KOPT-K1 (cell line): Measurements from ENCODE around the gene PCDHA9.
"Not testable (repeated sequence)": the region's sequence is repeated elsewhere in the genome, so short reads cannot be mapped to it uniquely, and the experiment has no call there.

Source experiments
- H3K27ac ChIP-seq: fragments of 200-600 bp; sonication (generic); 2 replicates; pipeline ENCODE4 v1.5.1; 2016; ENCODE audit warnings: antibody characterized with exemption, mild to moderate bottlenecking, low read depth, low read length; ENCODE audit not compliant: poor library complexity, severe bottlenecking
- H3K36me3 ChIP-seq: fragments of 200-600 bp; sonication (generic); 2 replicates; pipeline ENCODE4 v1.5.1; 2017; ENCODE audit warnings: antibody characterized with exemption, mild to moderate bottlenecking, low read length, moderate library complexity; ENCODE audit not compliant: insufficient read depth
- H3K9me3 ChIP-seq: fragments of 200-600 bp; sonication (generic); 2 replicates; pipeline ENCODE4 v1.5.1; 2017; ENCODE audit warnings: antibody characterized with exemption, low read length, mild to moderate bottlenecking; ENCODE audit not compliant: insufficient read depth, poor library complexity, severe bottlenecking

Gene PCDHA9

DNA sequence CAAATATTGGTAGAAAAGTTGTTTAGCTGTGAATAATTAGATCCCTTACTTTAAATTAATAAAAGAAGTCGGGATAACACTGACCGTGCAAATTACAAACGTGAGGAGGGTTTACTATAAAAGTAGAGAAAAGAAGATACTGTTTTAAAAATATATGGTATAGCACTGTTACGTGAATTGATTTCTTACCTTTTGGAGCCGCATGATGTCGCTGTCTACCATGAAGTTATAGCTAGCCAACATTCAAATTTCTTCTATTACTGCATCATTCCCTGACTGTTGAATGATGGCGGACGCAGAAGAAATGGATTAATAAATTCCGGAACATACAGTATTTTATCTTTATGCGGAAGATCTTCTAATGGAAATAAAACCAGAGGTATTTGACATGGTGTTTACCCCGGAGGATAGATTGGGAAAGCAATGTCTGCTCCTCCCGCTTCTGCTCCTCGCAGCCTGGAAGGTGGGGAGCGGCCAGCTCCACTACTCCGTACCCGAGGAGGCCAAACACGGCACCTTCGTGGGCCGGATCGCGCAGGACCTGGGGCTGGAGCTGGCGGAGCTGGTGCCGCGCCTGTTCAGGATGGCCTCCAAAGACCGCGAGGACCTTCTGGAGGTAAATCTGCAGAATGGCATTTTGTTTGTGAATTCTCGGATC is 20.3 kb upstream of the PCDHA9 start, which contains the start of gene PCDHA6:
TSS of gene PCDHA6 (plus strand) at position 257 of the 658 bp plus-strand sequence. CDS start at position 389, 132 bp downstream.
- H3K27ac ChIP-seq: no peak within 1 kb of the TSS
- H3K9me3 ChIP-seq: no peaks in the 10 kb centered on the region
- H3K36me3 ChIP-seq: no peaks in the 10 kb centered on the region

DNA sequence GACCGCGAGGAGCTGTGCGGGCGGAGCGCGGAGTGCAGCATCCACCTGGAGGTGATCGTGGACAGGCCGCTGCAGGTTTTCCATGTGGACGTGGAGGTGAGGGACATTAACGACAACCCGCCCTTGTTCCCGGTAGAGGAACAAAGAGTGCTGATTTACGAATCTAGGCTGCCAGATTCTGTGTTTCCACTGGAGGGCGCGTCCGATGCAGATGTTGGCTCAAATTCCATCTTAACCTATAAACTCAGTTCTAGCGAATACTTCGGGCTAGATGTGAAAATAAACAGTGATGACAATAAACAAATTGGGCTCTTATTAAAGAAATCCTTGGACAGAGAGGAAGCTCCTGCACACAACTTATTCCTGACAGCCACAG is 19.8 kb upstream of the PCDHA9 start:
- no peak overlapping the region for H3K27ac ChIP-seq
- H3K36me3 ChIP-seq: no peaks in the 10 kb centered on the region
- no peaks in the 10 kb centered on the region for H3K9me3 ChIP-seq

DNA sequence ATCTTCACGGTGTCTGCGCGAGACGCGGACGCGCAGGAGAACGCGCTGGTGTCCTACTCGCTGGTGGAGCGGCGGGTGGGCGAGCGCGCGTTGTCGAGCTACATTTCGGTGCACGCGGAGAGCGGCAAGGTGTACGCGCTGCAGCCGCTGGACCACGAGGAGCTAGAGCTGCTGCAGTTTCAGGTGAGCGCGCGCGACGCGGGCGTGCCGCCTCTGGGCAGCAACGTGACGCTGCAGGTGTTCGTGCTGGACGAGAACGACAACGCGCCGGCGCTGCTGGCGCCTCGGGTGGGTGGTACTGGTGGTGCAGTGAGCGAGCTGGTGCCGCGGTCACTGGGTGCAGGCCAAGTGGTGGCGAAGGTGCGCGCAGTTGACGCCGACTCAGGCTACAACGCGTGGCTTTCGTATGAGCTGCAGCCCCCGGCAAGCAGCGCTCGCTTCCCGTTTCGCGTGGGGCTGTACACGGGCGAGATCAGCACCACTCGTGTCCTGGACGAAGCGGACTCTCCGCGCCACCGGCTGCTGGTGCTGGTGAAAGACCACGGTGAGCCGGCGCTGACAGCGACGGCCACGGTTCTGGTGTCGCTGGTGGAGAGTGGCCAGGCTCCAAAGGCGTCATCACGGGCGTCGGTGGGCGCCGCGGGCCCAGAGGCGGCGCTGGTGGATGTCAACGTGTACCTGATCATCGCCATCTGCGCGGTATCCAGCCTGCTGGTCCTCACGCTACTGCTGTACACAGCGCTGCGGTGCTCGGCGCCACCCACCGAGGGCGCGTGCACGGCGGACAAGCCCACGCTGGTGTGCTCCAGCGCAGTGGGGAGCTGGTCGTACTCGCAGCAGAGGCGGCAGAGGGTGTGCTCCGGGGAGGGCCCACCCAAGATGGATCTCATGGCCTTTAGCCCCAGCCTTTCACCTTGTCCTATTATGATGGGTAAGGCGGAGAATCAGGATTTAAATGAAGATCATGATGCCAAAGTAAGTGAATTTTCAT is 18.4 kb upstream of the PCDHA9 start:
- not testable (repeated sequence) for H3K9me3 ChIP-seq, H3K36me3 ChIP-seq, H3K27ac ChIP-seq

DNA sequence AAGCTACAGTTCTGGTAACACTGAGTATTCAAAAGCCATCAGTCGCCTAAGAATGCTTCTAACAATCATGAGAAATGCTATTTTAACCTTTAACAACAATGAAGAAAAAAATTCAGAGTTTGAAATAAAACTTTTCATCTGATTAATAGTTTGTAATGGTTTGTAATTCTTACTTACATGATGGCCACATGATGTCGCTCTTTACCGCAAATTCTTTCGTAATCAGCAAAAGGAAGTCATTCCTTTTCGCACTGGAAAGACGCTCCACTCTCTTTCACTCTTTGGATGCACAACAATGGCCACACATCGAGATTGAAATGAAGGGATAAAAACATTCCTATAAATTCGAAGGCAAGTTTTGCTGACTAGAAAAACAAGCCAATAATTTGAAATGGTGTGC is 14.2 kb upstream of the PCDHA9 start, which contains the start of gene PCDHA7:
TSS of gene PCDHA7 (plus strand) at position 277 of the 400 bp plus-strand sequence. CDS start at position 392, 115 bp downstream.
- Histone ChIP-seq H3K36me3 (no peaks in the 10 kb centered on the region), H3K9me3 (no peaks in the 10 kb centered on the region), H3K27ac (no peak within 1 kb of the TSS)

DNA sequence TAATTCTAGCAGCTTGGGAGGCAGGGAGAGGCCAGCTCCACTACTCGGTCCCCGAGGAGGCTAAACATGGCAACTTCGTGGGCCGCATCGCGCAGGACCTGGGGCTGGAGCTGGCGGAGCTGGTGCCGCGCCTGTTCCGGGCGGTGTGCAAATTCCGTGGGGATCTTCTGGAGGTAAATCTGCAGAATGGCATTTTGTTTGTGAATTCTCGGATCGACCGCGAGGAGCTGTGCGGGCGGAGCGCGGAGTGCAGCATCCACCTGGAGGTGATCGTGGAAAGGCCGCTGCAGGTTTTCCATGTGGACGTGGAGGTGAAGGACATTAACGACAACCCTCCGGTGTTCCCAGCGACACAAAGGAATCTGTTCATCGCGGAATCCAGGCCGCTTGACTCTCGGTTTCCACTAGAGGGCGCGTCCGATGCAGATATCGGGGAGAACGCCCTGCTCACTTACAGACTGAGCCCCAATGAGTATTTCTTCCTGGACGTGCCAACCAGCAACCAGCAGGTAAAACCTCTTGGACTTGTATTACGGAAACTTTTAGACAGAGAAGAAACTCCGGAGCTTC is 13.7 kb upstream of the PCDHA9 start:
- H3K9me3 ChIP-seq, H3K36me3 ChIP-seq, H3K27ac ChIP-seq: not testable (repeated sequence)

DNA sequence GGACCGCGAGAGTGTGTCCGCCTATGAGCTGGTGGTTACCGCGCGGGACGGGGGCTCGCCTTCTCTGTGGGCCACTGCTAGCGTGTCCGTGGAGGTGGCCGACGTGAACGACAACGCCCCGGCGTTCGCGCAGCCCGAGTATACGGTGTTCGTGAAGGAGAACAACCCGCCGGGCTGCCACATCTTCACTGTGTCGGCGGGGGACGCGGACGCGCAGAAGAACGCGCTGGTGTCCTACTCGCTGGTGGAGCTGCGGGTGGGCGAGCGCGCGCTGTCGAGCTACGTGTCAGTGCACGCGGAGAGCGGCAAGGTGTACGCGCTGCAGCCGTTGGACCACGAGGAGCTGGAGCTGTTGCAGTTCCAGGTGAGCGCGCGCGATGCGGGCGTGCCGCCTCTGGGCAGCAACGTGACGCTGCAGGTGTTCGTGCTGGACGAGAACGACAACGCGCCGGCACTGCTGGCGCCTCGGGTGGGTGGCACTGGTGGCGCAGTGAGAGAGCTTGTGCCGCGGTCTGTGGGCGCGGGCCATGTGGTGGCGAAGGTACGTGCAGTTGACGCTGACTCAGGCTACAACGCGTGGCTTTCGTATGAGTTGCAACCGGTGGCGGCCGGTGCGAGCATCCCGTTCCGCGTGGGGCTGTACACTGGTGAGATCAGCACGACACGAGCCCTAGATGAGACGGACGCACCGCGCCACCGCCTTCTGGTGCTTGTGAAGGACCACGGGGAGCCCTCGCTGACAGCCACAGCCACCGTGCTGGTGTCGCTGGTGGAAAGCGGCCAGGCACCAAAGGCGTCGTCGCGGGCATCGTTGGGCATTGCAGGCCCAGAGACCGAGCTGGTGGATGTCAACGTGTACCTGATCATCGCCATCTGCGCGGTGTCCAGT is 12.3 kb upstream of the PCDHA9 start:
- Histone ChIP-seq H3K36me3 (no peaks in the 10 kb centered on the region), H3K27ac (no peak overlapping the region), H3K9me3 (no peaks in the 10 kb centered on the region)

DNA sequence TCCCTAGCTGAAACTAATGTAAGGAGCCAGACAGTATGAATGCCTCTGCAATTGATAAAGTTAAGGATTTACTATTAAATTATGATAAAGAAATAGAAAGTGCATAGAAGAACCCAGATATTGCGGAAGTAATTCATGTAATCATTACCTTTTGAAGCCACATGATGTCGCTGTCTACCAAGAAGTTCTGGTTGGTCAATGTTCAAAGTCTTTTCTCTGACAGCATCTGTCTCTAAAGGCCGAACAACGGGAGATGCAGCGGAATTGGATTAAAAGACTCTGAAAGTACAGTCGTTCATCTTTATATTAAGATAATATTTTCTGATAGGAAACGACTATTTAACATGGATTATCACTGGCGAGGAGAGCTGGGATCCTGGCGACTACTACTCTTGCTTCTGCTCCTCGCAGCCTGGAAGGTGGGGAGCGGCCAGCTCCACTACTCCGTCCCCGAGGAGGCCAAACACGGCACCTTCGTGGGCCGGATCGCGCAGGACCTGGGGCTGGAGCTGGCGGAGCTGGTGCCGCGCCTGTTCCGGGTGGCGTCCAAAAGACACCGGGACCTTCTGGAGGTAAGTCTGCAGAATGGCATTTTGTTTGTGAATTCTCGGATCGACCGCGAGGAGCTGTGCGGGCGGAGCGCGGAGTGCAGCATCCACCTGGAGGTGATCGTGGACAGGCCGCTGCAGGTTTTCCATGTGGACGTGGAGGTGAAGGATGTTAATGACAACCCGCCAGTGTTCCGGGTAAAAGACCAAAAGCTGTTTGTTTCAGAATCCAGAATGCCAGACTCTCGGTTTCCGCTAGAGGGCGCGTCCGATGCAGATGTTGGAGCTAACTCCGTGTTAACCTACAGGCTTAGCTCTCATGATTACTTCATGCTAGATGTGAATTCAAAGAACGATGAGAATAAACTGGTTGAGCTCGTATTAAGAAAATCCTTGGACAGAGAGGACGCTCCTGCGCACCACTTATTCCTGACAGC is 6.9 kb upstream of the PCDHA9 start, which contains the start of gene PCDHA8:
TSS of gene PCDHA8 (plus strand) at position 210 of the 985 bp plus-strand sequence. CDS start at position 345, 135 bp downstream.
- no peaks in the 10 kb centered on the region for H3K36me3 ChIP-seq
- no peaks in the 10 kb centered on the region for H3K9me3 ChIP-seq
- H3K27ac ChIP-seq: no peak within 1 kb of the TSS

DNA sequence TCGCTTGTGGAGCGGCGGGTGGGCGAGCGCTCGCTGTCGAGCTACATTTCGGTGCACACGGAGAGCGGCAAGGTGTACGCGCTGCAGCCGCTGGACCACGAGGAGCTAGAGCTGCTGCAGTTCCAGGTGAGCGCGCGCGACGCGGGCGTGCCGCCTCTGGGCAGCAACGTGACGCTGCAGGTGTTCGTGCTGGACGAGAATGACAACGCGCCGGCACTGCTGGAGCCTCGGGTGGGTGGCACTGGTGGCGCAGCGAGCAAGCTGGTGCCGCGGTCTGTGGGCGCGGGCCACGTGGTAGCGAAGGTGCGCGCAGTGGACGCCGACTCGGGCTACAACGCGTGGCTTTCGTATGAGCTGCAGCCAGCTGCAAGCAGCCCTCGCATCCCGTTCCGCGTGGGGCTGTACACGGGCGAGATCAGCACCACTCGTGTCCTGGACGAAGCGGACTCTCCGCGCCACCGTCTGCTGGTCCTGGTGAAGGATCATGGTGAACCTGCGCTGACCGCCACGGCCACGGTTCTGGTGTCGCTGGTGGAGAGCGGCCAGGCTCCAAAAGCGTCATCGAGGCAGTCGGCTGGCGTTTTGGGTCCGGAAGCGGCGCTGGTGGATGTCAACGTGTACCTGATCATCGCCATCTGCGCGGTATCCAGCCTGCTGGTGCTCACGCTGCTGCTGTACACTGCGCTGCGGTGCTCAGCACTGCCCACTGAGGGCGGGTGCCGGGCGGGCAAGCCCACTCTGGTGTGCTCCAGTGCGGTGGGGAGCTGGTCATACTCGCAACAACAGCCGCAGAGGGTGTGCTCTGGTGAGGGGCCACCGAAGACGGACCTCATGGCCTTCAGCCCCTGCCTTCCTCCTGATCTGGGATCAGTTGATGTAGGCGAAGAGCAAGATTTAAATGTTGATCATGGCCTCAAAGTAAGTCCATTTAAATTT is 5.1 kb upstream of the PCDHA9 start:
- Histone ChIP-seq H3K36me3 (no peaks in the 10 kb centered on the region), H3K27ac (no peak overlapping the region), H3K9me3 (no peaks in the 10 kb centered on the region)

DNA sequence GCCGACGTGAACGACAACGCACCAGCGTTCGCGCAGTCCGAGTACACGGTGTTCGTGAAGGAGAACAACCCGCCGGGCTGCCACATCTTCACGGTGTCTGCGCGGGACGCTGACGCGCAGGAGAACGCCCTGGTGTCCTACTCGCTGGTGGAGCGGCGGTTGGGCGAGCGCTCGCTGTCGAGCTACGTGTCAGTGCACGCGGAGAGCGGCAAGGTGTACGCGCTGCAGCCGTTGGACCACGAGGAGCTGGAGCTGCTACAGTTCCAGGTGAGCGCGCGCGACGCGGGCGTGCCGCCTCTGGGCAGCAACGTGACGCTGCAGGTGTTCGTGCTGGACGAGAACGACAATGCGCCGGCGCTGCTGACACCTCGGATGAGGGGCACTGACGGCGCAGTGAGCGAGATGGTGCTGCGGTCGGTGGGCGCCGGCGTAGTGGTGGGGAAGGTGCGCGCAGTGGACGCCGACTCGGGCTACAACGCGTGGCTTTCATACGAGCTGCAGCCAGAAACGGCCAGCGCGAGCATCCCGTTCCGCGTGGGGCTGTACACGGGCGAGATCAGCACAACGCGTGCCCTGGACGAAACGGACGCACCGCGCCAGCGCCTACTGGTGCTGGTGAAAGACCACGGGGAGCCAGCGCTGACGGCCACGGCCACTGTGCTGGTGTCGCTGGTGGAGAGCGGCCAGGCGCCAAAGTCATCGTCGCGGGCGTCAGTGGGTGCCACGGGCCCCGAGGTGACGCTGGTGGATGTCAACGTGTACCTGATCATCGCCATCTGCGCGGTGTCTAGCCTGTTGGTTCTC is 1.9 kb downstream of the PCDHA9 start:
- H3K9me3 ChIP-seq, H3K27ac ChIP-seq, H3K36me3 ChIP-seq: not testable (repeated sequence)

DNA sequence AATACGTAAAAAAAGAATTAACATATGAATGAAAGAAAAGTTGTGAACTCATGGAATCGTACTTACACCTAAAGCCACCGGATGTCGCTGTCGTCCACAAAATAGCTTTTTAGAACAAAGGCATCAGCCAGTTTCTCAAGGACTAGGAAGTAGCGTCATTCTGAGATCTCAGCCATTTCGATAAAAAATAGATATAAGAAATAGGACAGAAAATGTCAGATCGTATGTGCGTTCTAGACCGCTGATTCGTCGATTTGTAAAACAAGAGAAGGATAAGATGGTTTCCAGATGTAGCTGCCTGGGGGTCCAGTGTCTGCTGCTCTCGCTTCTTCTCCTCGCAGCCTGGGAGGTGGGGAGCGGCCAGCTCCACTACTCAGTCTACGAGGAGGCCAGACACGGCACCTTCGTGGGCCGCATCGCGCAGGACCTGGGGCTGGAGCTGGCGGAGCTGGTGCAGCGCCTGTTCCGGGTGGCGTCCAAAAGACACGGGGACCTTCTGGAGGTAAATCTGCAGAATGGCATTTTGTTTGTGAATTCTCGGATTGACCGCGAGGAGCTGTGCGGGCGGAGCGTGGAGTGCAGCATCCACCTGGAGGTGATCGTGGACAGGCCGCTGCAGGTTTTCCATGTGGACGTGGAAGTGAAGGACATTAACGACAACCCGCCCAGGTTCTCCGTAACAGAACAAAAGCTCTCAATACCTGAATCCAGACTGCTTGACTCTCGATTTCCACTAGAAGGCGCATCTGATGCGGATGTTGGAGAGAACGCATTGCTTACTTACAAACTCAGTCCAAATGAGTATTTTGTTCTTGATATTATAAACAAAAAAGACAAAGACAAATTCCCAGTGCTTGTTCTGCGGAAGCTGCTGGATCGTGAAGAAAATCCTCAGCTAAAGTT is 7.8 kb downstream of the PCDHA9 start, which contains the start of gene PCDHA10:
TSS of gene PCDHA10 (plus strand) at position 126 of the 903 bp plus-strand sequence. CDS start at position 278, 152 bp downstream.
- H3K27ac ChIP-seq: no peak within 1 kb of the TSS
- H3K9me3 ChIP-seq: no peaks in the 10 kb centered on the region
- no peaks in the 10 kb centered on the region for H3K36me3 ChIP-seq
